Neural cell (in vitro differentiated cells): Measurements from ENCODE around the gene ABCA1. TPM values are rescaled to one million over a fixed set of nuclear protein-coding genes. Genes with fewer than 3 reads are reported as not detected.
A peak's percentile ranks its signal among the peaks of the same experiment; 100 is the strongest.

ENCODE experiments used
- H2AFZ ChIP-seq: fragments of 200-600, 300-800 bp; sonication (generic), shearing (Covaris generic); 2 replicates; pipeline ENCODE4 v1.6.0; 2014; ENCODE audit warnings: low read depth, mild to moderate bottlenecking, antibody characterized with exemption, low read length, moderate library complexity
- H3F3A ChIP-seq: fragments of 200-600 bp; shearing (Covaris generic); 2 replicates; pipeline ENCODE4 v1.6.1; 2016; ENCODE audit warnings: mild to moderate bottlenecking, moderate library complexity, mixed read lengths, antibody characterized with exemption, low read length; ENCODE audit not compliant: insufficient read depth, poor library complexity, severe bottlenecking
- H3K27ac ChIP-seq: fragments of 200-600, 300-800 bp; sonication (generic), shearing (Covaris generic); 2 replicates; pipeline ENCODE4 v1.5.1; 2014; ENCODE audit warnings: mild to moderate bottlenecking, low read length, moderate library complexity
- H3K27me3 ChIP-seq: fragments of 300-800, 200-600 bp; sonication (generic), shearing (Covaris generic); 2 replicates; pipeline ENCODE4 v1.6.0; 2014; ENCODE audit warnings: mild to moderate bottlenecking, low read depth, low read length, moderate library complexity; ENCODE audit not compliant: insufficient read depth
- H3K36me3 ChIP-seq: fragments of 300-800, 200-600 bp; sonication (generic), shearing (Covaris generic); 2 replicates; pipeline ENCODE4 v1.5.1; 2014; ENCODE audit warnings: mild to moderate bottlenecking, antibody characterized with exemption, low read length, moderate library complexity; ENCODE audit not compliant: insufficient read depth
- H3K4me2 ChIP-seq: fragments of 300-800, 200-600 bp; sonication (generic), shearing (Covaris generic); 2 replicates; pipeline ENCODE4 v1.6.0; 2014; ENCODE audit warnings: mild to moderate bottlenecking, low read length
- H3K4me3 ChIP-seq: fragments of 300-800, 200-600 bp; sonication (generic), shearing (Covaris generic); 2 replicates; pipeline ENCODE4 v1.5.1; 2014; ENCODE audit warnings: mild to moderate bottlenecking, low read length, moderate library complexity
- H3K79me2 ChIP-seq: fragments of 200-600 bp; shearing (Covaris generic); replicated peaks from 2 replicates; pipeline ENCODE4 v1.6.0; 2014; ENCODE audit warnings: mild to moderate bottlenecking, low read length, moderate library complexity; ENCODE audit not compliant: insufficient read depth
- H3K9ac ChIP-seq: fragments of 300-800, 200-600 bp; sonication (generic), shearing (Covaris generic); 2 replicates; pipeline ENCODE4 v1.6.1; 2016; ENCODE audit warnings: mild to moderate bottlenecking, low read length, mixed read lengths
- H3K9me2 ChIP-seq: fragments of 200-600 bp; shearing (Covaris generic); 2 replicates; pipeline ENCODE4 v1.6.1; 2016; ENCODE audit warnings: mild to moderate bottlenecking, low read length, mixed read lengths; ENCODE audit not compliant: insufficient read depth
- H3K9me3 ChIP-seq: fragments of 200-600, 300-800 bp; sonication (generic), shearing (Covaris generic); 2 replicates; pipeline ENCODE4 v1.6.1; 2016; ENCODE audit warnings: mild to moderate bottlenecking, mixed run types, low read length, moderate library complexity, mixed read lengths
- H4K20me1 ChIP-seq: fragments of 200-600 bp; shearing (Covaris generic); 2 replicates; pipeline ENCODE4 v1.6.1; 2016; ENCODE audit warnings: mild to moderate bottlenecking, mixed run types; ENCODE audit not compliant: insufficient read depth
- CTCF ChIP-seq: fragments of 450-650 bp; IDR thresholded peaks from 2 replicates; pipeline ENCODE4 v1.5.1; 2014; ENCODE audit warnings: antibody characterized with exemption, mild to moderate bottlenecking, moderate library complexity; ENCODE audit not compliant: poor library complexity, severe bottlenecking
- EP300 ChIP-seq: fragments of 450-650 bp; conservative IDR thresholded peaks from 2 replicates; pipeline ENCODE4 v1.6.1; 2014; ENCODE audit warnings: antibody characterized with exemption, mild to moderate bottlenecking, moderate library complexity; ENCODE audit not compliant: poor library complexity, severe bottlenecking
- EZH2 ChIP-seq: fragments of 200-600, 300-800 bp; shearing (Covaris generic), sonication (generic); IDR thresholded peaks from 2 replicates; pipeline ENCODE4 v1.6.1; 2014; ENCODE audit warnings: antibody characterized with exemption, low read length, borderline replicate concordance, mild to moderate bottlenecking; ENCODE audit not compliant: insufficient read depth, poor library complexity, severe bottlenecking
- MXI1 ChIP-seq: fragments of 450-650 bp; conservative IDR thresholded peaks from 2 replicates; pipeline ENCODE4 v1.6.1; 2014; ENCODE audit warnings: antibody characterized with exemption, mild to moderate bottlenecking; ENCODE audit not compliant: poor library complexity, severe bottlenecking
- POLR2AphosphoS5 ChIP-seq: IDR thresholded peaks from 2 replicates; pipeline ENCODE4 v1.6.1; 2012
- RAD21 ChIP-seq: fragments of 450-650 bp; conservative IDR thresholded peaks from 2 replicates; pipeline ENCODE4 v1.6.1; 2014; ENCODE audit warnings: antibody characterized with exemption, mild to moderate bottlenecking, moderate library complexity
- REST ChIP-seq: IDR thresholded peaks from 2 replicates; pipeline ENCODE4 v1.6.1; 2012; ENCODE audit warnings: borderline replicate concordance
- SMC3 ChIP-seq: fragments of 450-650 bp; conservative IDR thresholded peaks from 2 replicates; pipeline ENCODE4 v1.6.1; 2014; ENCODE audit warnings: antibody characterized with exemption, mild to moderate bottlenecking, moderate library complexity; ENCODE audit not compliant: poor library complexity
- TAF1 ChIP-seq: IDR thresholded peaks from 2 replicates; pipeline ENCODE4 v1.6.1; 2012; ENCODE audit warnings: low read depth
- polyA plus RNA-seq: library from polyadenylated mRNA; depleted of rRNA; stranded (reverse); fragments of >200 nt; gene quantifications from 2 replicates; pipeline ENCODE4 v1.2.3, GENCODE V29; 2014

ABCA1 gene
- polyA plus RNA-seq, 1 donor from 2014 or later: 5.2 TPM

- TF ChIP-seq CTCF (no peak), POLR2AphosphoS5 (no peak), REST (no peak), SMC3 (no peak), TAF1 (no peak), MXI1 (no peak), RAD21 (no peak), EP300 (no peak), EZH2 (no peak)
- Histone ChIP-seq H3K27me3 (no peaks in the 10 kb centered on the region), H3K9ac (peak overlapping the region; percentile 61), H2AFZ (peak overlapping the region; percentile 92), H3F3A (no peaks in the 10 kb centered on the region), H3K4me2 (peak overlapping the region; percentile 72), H3K9me2 (no peaks in the 10 kb centered on the region), H3K9me3 (no peaks in the 10 kb centered on the region), H3K79me2 (no peaks in the 10 kb centered on the region), H3K27ac (no peak overlapping the region), H3K36me3 (no peaks in the 10 kb centered on the region), H3K4me3 (peak overlapping the region; percentile 83), H4K20me1 (no peaks in the 10 kb centered on the region)
Observed at GRCh38 chr9:104748359-104749031, 179.5 kb downstream of the ABCA1 start.

- no peaks in the 10 kb centered on the region for H3K9me2 ChIP-seq
- no peaks in the 10 kb centered on the region for H4K20me1 ChIP-seq
- H2AFZ ChIP-seq: peak within 1 kb of the TSS; percentile 92
- H3K27ac ChIP-seq: peak within 1 kb of the TSS; percentile 33
- peak within 1 kb of the TSS; percentile 83 for H3K4me3 ChIP-seq
- H3K27me3 ChIP-seq: no peaks in the 10 kb centered on the region
- H3K4me2 ChIP-seq: peak within 1 kb of the TSS; percentile 72
- no peaks in the 10 kb centered on the region for H3K79me2 ChIP-seq
- no peaks in the 10 kb centered on the region for H3F3A ChIP-seq
- no peaks in the 10 kb centered on the region for H3K36me3 ChIP-seq
- peak within 1 kb of the TSS; percentile 61 for H3K9ac ChIP-seq
- no peaks in the 10 kb centered on the region for H3K9me3 ChIP-seq
- TF ChIP-seq TAF1: no peak
- TF ChIP-seq CTCF: no peak
- peak; percentile 14 for TF ChIP-seq RAD21
- TF ChIP-seq EZH2: no peak
- peak; percentile 19 for TF ChIP-seq REST
- peak; percentile 77 for TF ChIP-seq MXI1
Observed at GRCh38 chr9:104747565-104748358, 180.2 kb downstream of the ABCA1 start, which contains the start of gene NIPSNAP3A. TSS of gene NIPSNAP3A (plus strand) at chr9:104747683. CDS start at chr9:104747793, 110 bp downstream.
